ENCODE results near the gene MIOX.

The MIOX gene

GRCh38 chr22:50486561-50487289 lies at the start of gene MIOX:
MIOX (plus strand) TSS chr22:50486859; CDS start chr22:50486898, 39 bp downstream.
- DNase-seq (ENCODE audit: low spot score in 2 of 2) (no peak), ATAC-seq (peak; percentile 5)
- Mint-ChIP-seq H3K27ac (peak within 1 kb of the TSS; percentile 7), H3K36me3 (no peaks in the 10 kb centered on the region), H3K9me3 (no peaks in the 10 kb centered on the region), H3K4me3 (no peak within 1 kb of the TSS), H3K4me1 (peaks cover 8% of the 10 kb centered on the region)

GRCh38 chr22:50437511-50438304 lies 49.0 kb upstream of the MIOX start:
- Mint-ChIP-seq H3K9me3 (no peaks in the 10 kb centered on the region), H3K27ac (no peak overlapping the region), H3K4me3 (no peak overlapping the region), H3K36me3 (peaks cover 43% of the 10 kb centered on the region), H3K4me1 (peaks cover 5% of the 10 kb centered on the region)
- no peak for ATAC-seq
- DNase-seq (ENCODE audit: low spot score in 2 of 2) = no peak

GRCh38 chr22:50438305-50439275 lies 48.1 kb upstream of the MIOX start:
- H3K36me3 Mint-ChIP-seq = peaks cover 52% of the 10 kb centered on the region
- H3K9me3 Mint-ChIP-seq = no peaks in the 10 kb centered on the region
- no peak for ATAC-seq
- no peak overlapping the region for H3K4me3 Mint-ChIP-seq
- H3K27ac Mint-ChIP-seq = peak overlapping the region; percentile 64
- H3K4me1 Mint-ChIP-seq = peaks cover 10% of the 10 kb centered on the region
- no peak for DNase-seq (ENCODE audit: low spot score in 2 of 2)

- Mint-ChIP-seq H3K27ac (peak overlapping the region; percentile 64), H3K36me3 (peaks cover 58% of the 10 kb centered on the region), H3K4me3 (no peak overlapping the region), H3K9me3 (no peaks in the 10 kb centered on the region), H3K4me1 (peaks cover 11% of the 10 kb centered on the region)
- ATAC-seq = no peak
- no peak for DNase-seq (ENCODE audit: low spot score in 2 of 2)
Measured at GRCh38 chr22:50439314-50439870, 47.3 kb upstream of the MIOX start.

GRCh38 chr22:50439871-50440331 lies 46.8 kb upstream of the MIOX start:
- Mint-ChIP-seq H3K4me3 (no peak overlapping the region), H3K4me1 (peaks cover 12% of the 10 kb centered on the region), H3K9me3 (no peaks in the 10 kb centered on the region), H3K36me3 (peaks cover 62% of the 10 kb centered on the region), H3K27ac (peak overlapping the region; percentile 64)
- peak; percentile 6 for ATAC-seq
- DNase-seq (ENCODE audit: low spot score in 2 of 2) = no peak

- peak overlapping the region; percentile 64 for H3K27ac Mint-ChIP-seq
- no peak overlapping the region for H3K4me3 Mint-ChIP-seq
- H3K36me3 Mint-ChIP-seq = peaks cover 62% of the 10 kb centered on the region
- no peak for ATAC-seq
- H3K4me1 Mint-ChIP-seq = peaks cover 16% of the 10 kb centered on the region
- no peak for DNase-seq (ENCODE audit: low spot score in 2 of 2)
- no peaks in the 10 kb centered on the region for H3K9me3 Mint-ChIP-seq
Measured at GRCh38 chr22:50440544-50441249, 46.0 kb upstream of the MIOX start.

GRCh38 chr22:50441428-50441993 lies 45.1 kb upstream of the MIOX start:
- no peaks in the 10 kb centered on the region for H3K9me3 Mint-ChIP-seq
- no peak for DNase-seq (ENCODE audit: low spot score in 2 of 2)
- H3K4me3 Mint-ChIP-seq = no peak overlapping the region
- H3K4me1 Mint-ChIP-seq = peaks cover 20% of the 10 kb centered on the region
- no peak for ATAC-seq
- H3K36me3 Mint-ChIP-seq = peaks cover 70% of the 10 kb centered on the region
- H3K27ac Mint-ChIP-seq = peak overlapping the region; percentile 64

- DNase-seq (ENCODE audit: low spot score in 2 of 2) = no peak
- peak overlapping the region; percentile 88 for H3K27ac Mint-ChIP-seq
- H3K9me3 Mint-ChIP-seq = no peaks in the 10 kb centered on the region
- peaks cover 85% of the 10 kb centered on the region for H3K36me3 Mint-ChIP-seq
- H3K4me1 Mint-ChIP-seq = peaks cover 24% of the 10 kb centered on the region
- no peak for ATAC-seq
- H3K4me3 Mint-ChIP-seq = no peak overlapping the region
Measured at GRCh38 chr22:50443197-50443596, 43.5 kb upstream of the MIOX start.

GRCh38 chr22:50443801-50444625 lies 42.6 kb upstream of the MIOX start:
- peaks cover 93% of the 10 kb centered on the region for H3K36me3 Mint-ChIP-seq
- H3K27ac Mint-ChIP-seq = peak overlapping the region; percentile 88
- no peak overlapping the region for H3K4me3 Mint-ChIP-seq
- ATAC-seq (no peak), DNase-seq (ENCODE audit: low spot score in 2 of 2) (no peak)
- no peaks in the 10 kb centered on the region for H3K9me3 Mint-ChIP-seq
- H3K4me1 Mint-ChIP-seq = peaks cover 30% of the 10 kb centered on the region

GRCh38 chr22:50444663-50445062 lies 42.0 kb upstream of the MIOX start:
- no peak overlapping the region for H3K4me3 Mint-ChIP-seq
- H3K4me1 Mint-ChIP-seq = peaks cover 34% of the 10 kb centered on the region
- no peak for ATAC-seq
- peaks cover 96% of the 10 kb centered on the region for H3K36me3 Mint-ChIP-seq
- H3K27ac Mint-ChIP-seq = peak overlapping the region; percentile 93
- no peak for DNase-seq (ENCODE audit: low spot score in 2 of 2)
- no peaks in the 10 kb centered on the region for H3K9me3 Mint-ChIP-seq

- H3K27ac Mint-ChIP-seq = peak overlapping the region; percentile 93
- ATAC-seq (peak; percentile 45), DNase-seq (ENCODE audit: low spot score in 2 of 2) (no peak)
- no peaks in the 10 kb centered on the region for H3K9me3 Mint-ChIP-seq
- peaks cover 37% of the 10 kb centered on the region for H3K4me1 Mint-ChIP-seq
- H3K4me3 Mint-ChIP-seq = peak overlapping the region; percentile 23
- peaks cover 96% of the 10 kb centered on the region for H3K36me3 Mint-ChIP-seq
Measured at GRCh38 chr22:50445071-50445879, 41.4 kb upstream of the MIOX start.

GRCh38 chr22:50445880-50446707 lies 40.6 kb upstream of the MIOX start:
- Mint-ChIP-seq H3K36me3 (peaks cover 96% of the 10 kb centered on the region), H3K4me1 (peaks cover 37% of the 10 kb centered on the region), H3K27ac (peak overlapping the region; percentile 93), H3K9me3 (no peaks in the 10 kb centered on the region), H3K4me3 (no peak overlapping the region)
- DNase-seq (ENCODE audit: low spot score in 2 of 2) (no peak), ATAC-seq (no peak)
